ENCODE data around the gene ASTN1.
A peak's percentile ranks its signal among the peaks of the same experiment; 100 is the strongest.

ASTN1 gene

GRCh38 chr1:176993587-176993986 lies 170.9 kb downstream of the ASTN1 start:
- no peak for DNase-seq (ENCODE audit: low read depth, low spot score)

GRCh38 chr1:176989754-176990153 lies 174.8 kb downstream of the ASTN1 start:
- no peak for DNase-seq (ENCODE audit: low read depth, low spot score)

GRCh38 chr1:176989023-176989422 lies 175.5 kb downstream of the ASTN1 start:
- no peak for DNase-seq (ENCODE audit: low read depth, low spot score)

- no peak for DNase-seq (ENCODE audit: low read depth, low spot score)
Measured at GRCh38 chr1:176987016-176987415, 177.5 kb downstream of the ASTN1 start.

GRCh38 chr1:176983731-176984130 lies 180.8 kb downstream of the ASTN1 start:
- DNase-seq (ENCODE audit: low read depth, low spot score), result no peak

GRCh38 chr1:176976771-176977170 lies 187.7 kb downstream of the ASTN1 start:
- no peak for DNase-seq (ENCODE audit: low read depth, low spot score)

- DNase-seq (ENCODE audit: low read depth, low spot score), result no peak
Measured at GRCh38 chr1:176976225-176976624, 188.3 kb downstream of the ASTN1 start.

GRCh38 chr1:176964687-176965086 lies 199.8 kb downstream of the ASTN1 start:
- no peak for DNase-seq (ENCODE audit: low read depth, low spot score)

- no peak for DNase-seq (ENCODE audit: low read depth, low spot score)
Measured at GRCh38 chr1:176963181-176963580, 201.3 kb downstream of the ASTN1 start.

- DNase-seq (ENCODE audit: low read depth, low spot score), result no peak
Measured at GRCh38 chr1:176961678-176962077, 202.8 kb downstream of the ASTN1 start.

- no peak for DNase-seq (ENCODE audit: low read depth, low spot score)
Measured at GRCh38 chr1:176959191-176959820, 205.2 kb downstream of the ASTN1 start.

GRCh38 chr1:176957603-176958002 lies 206.9 kb downstream of the ASTN1 start:
- DNase-seq (ENCODE audit: low read depth, low spot score), result peak; percentile 5

- no peak for DNase-seq (ENCODE audit: low read depth, low spot score)
Measured at GRCh38 chr1:176954242-176954641, 210.3 kb downstream of the ASTN1 start.

- no peak for DNase-seq (ENCODE audit: low read depth, low spot score)
Measured at GRCh38 chr1:176950736-176951324, 213.7 kb downstream of the ASTN1 start.

GRCh38 chr1:176949033-176949662 lies 215.4 kb downstream of the ASTN1 start:
- peak; percentile 93 for DNase-seq (ENCODE audit: low read depth, low spot score)

- DNase-seq (ENCODE audit: low read depth, low spot score), result no peak
Measured at GRCh38 chr1:176944606-176945005, 219.9 kb downstream of the ASTN1 start.

- no peak for DNase-seq (ENCODE audit: low read depth, low spot score)
Measured at GRCh38 chr1:176943783-176944182, 220.7 kb downstream of the ASTN1 start.

GRCh38 chr1:176942346-176942745 lies 222.2 kb downstream of the ASTN1 start:
- DNase-seq (ENCODE audit: low read depth, low spot score), result no peak

- no peak for DNase-seq (ENCODE audit: low read depth, low spot score)
Measured at GRCh38 chr1:176939993-176940392, 224.5 kb downstream of the ASTN1 start.

GRCh38 chr1:176938375-176938774 lies 226.1 kb downstream of the ASTN1 start:
- DNase-seq (ENCODE audit: low read depth, low spot score), result no peak

GRCh38 chr1:176934370-176934769 lies 230.1 kb downstream of the ASTN1 start:
- DNase-seq (ENCODE audit: low read depth, low spot score), result no peak

- no peak for DNase-seq (ENCODE audit: low read depth, low spot score)
Measured at GRCh38 chr1:176932114-176933104, 232.1 kb downstream of the ASTN1 start.
